ENCODE measurements around the gene LRRN2.
"Not testable (repeated sequence)": the region's sequence is repeated elsewhere in the genome, so short reads cannot be mapped to it uniquely, and the experiment has no call there.

Gene LRRN2

DNA sequence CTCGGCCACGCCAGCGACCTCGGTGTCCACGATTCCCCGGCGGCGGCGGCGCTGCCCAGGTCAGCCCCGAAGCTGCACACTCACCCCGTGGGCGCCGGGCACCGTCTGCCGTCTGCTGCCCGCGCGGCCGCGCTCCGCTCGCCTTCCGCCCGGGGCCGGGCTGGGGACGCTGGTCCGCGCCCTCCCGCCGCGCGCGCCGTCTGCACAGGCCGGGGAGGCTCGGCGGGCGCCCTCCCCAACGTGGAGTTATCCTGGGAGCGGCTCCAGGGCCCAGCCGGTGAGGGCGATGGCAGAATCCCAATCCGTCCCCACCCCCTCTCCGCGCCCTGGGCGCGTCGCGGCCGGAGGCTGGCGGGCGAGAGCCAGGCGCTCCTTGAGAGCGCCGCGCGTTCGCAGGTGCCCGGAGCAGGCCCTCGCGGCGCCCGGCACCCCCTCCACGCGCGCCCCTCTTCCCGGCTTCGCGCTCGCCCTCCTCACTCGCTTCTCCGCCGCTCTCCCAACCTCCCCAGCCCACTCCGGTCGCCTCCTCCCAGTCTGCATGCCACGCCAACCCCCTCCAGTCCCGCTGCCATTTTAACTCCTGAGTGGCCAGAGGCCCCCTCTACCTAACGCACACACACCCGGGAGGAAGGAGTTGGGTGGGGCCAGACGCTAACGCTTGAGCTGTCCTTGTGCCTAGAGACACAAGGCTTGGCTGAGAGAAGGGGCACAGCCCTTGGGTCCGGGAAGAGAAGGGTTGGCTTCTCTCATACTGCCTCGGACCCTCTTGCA lies at the start of gene LRRN2:
Gene LRRN2 (minus strand): TSS at position 503 of the 771 bp plus-strand sequence. CDS start 65,746 bp downstream, outside the sequence.
- FAIRE-seq: no peak

DNA sequence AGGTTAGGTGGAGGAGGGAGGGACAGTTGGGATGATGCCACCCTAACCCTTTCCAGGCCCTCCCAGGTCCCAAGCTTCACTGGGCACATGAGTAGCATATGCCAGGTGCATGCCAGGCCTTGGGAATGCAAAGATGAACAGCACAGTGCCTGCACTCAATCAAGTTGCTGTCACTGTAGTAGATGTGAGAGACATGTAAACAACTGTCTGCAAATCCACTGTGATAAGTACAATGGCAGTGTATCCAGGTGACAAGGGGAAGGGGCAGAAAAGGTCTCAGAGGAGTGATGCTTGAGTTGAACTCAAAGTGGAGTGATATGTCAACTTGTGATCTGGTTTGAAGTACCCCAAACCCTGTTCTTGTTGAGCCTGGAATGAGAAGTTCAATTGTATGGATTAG lies 49.5 kb upstream of the LRRN2 start:
- FAIRE-seq: no peak

DNA sequence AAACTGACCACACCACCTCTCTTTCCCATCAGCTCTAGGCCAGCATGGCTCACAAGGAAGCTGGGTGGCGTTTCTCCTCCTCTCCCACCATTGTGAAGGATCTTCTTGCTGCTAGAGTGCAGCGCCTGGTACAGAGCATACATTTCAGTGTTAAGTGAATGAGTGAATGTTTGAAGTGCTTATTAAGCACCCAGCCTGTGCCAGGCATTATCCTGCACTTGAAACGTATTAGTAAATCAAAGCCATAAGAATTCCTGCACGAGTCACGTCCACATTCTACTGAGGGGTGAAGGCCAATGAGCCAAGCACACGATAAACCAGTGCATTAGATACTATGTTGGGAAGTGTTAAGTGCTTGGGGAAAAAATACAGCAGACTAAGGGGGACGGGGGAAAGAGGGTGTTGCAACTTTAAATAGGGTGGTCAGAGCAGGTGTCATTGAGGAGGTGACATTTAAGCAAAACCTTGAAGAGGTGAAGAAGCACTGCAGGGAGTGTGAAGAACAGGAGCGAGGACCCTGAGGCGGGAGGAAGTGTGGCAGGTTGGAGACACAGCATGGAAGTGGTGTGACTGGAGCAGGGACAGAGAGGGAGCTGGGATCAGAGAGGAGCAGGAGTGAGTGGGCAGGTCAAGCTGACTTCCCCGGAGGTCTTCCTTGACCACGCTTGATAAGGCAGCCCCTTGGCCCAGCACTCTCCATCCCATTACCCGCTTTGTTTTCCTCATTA lies 48.5 kb upstream of the LRRN2 start:
- no peak for FAIRE-seq

DNA sequence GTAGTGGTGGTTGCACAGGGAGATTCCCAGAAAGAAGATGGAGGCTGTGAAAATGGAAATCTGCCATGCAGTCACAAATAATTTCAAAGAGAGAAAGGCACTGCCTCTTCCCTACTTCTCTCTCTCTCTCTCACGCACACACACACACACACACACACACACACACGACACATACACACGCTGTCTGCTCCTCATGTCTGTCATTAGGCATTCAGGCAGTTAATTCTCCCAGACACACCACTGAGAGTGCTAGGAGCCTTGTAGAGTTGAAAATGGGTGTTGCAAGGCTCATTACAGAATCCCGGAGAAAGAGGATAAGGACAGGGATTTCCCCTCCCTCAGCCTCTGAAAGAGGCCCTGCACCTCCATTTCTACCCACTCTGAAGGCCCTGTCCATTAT lies 47.8 kb upstream of the LRRN2 start:
- no peak for FAIRE-seq

DNA sequence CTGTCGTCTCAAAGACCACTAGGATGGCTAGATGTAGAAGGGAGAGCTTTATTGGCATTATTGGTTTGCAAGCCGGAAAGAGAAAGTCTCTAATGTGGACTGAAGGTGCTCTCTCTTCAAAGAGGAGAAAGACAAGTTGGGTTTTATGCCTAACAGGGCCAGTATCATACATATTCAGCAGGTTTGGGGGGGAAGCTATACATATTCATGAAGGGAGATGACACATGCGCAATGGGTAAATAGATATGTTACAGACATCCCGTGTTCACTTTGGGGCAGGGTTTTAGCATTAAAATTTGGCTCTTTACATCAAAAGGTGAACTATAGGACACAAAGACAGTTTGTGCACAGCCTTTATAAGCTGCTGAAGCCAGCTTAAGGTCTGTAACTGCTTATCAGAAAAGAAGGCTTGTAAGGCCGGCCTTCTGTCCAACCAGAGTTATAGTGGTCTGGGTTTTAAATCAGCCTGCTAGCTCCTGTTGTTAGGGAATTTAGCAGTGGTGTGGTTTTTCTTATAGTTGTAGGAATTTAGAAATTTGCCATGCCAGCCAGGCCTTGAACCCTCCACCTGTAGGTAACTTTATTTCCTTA lies 46.5 kb upstream of the LRRN2 start:
- FAIRE-seq: no peak

DNA sequence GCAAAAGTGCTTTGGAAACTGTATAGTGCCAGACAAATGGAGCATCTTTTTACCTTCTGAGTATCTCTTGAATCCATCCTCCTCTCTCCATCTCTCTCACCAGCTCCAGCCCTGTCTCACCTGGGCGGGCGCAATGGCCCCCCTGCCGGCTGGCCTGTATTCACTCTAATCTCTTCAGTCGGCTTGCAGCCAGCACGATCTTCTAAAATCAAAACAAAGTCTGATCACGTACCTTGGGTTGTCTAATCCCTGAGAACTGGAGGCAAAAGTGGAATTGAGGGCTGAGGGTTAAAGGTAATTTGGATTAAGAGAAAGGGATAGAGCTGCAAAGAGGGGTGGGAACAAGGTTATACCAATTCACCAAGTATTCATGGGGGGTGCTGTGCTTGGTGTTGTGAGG lies 46.0 kb upstream of the LRRN2 start:
- no peak for FAIRE-seq

DNA sequence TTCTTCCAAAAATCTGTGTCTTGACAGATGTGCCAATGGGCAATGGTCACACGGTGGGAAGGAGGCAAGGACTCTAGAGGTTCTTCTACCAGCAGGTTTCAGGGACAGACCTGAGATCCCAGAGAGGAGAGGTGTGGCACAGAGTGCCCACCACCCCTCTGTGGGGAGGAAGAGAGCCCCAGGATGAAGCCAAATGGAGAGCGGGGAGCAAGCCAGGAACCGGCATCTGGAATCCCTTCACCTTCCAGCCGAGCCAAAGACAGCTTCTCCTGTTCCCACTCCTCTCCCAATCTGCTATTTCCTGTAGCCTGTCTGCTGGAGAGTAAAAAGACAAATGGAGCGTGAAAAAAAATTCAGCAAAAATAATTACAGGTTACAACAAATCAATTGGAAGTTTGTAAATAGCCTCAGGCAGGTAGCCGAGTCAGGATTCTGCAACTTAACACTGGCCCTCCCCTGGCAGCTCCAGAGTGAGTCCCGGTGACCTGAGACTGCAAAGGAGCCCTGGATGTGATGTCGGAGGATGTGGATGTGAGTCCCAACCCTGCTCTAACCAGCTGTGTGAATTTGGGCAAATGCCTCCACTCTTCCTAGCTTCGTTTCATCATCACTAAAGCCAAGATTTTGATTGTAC lies 45.4 kb upstream of the LRRN2 start:
- FAIRE-seq: no peak

DNA sequence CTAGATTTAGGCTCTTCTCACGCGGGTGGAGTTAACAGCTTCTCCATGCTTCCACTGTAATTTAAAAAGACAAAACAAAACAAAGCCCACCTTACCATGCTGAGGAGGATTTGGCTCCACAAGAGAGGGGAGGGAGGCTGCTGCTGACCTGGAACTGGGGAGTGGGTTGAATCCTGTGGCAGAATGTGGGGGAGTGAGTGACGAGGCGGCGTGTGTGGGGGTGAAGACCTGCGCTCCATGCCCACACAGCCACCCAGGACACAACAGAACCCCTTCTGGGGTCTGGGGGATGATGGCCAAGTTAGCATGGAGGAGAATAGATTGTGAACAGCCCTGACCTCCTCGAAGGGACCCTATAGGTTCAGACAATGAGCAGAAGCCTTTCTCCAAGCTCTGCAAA lies 44.0 kb upstream of the LRRN2 start:
- no peak for FAIRE-seq

DNA sequence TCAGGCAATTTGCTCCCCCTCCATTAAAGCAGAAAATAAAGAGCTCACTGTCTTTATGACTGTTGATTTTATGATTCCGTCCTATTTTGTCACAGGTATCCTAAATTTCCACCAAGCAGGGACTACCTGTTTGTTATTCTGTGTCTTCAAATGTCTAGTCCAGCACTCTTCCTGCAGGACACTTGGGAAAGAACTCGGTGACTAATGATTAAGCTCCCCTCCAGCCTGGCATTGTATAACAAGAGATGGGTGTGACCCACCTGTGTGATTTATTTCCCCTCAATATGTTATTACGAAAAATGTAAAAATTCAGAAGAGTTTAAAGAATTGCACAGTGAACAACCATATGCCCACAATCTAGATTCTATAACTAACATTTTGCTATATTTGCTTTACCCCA lies 42.9 kb upstream of the LRRN2 start:
- no peak for FAIRE-seq

DNA sequence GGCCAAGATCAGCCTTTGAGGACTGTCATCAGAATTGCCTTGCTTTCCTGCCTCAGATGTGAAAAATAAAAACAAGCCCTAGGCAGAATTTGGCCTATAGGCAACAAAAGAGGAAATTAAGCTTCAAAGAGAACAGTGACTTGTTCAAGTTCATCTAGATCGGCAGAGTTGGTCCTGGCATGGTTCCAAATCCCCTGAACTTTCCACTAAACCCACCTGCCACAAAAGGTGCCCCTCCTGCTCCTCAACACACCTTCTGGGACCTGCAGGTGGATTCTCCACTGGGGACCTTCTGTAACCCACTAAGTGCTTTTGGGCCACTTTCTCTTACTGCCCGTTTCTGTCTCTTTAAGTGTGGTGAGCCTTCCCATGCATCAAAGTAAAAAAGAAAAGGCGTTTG lies 42.5 kb upstream of the LRRN2 start:
- FAIRE-seq: no peak

DNA sequence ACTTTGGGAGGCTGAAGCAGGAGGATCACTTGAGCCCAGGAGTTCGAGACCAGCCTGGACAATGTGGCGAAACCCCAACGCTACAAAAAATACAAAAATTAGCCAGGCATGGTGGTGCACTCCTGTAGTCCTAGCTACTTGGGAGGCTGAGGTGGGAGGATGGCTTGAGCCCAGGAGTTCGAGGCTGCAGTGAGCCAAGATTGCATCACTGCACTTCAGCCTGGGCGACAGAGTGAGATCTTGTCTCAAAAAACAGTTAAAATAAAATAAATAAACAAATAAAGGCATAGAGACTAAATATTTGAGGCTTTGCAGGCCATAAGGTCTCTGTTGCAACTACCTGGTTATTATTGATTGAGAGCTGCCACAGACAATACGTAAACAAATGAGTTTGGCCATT lies 41.9 kb upstream of the LRRN2 start:
- not testable (repeated sequence) for FAIRE-seq

DNA sequence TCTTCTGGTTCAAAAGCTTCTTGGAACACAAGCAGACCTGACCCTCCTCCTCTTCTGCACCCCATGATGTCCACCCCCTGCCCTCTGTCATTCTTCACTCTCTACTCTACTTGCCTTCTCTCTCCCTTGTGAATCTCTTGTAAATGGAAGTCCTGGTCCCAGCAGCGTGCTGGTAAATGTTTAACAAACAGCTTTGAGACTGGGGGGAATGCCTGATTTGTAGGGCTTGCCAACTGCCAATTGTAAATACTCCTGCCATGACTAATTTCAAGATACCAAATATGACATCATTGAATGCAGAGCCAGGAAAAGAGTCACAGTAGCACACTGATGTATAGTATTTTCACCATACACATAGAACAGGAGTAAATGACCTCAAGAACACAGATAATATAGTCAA lies 40.9 kb upstream of the LRRN2 start:
- no peak for FAIRE-seq

DNA sequence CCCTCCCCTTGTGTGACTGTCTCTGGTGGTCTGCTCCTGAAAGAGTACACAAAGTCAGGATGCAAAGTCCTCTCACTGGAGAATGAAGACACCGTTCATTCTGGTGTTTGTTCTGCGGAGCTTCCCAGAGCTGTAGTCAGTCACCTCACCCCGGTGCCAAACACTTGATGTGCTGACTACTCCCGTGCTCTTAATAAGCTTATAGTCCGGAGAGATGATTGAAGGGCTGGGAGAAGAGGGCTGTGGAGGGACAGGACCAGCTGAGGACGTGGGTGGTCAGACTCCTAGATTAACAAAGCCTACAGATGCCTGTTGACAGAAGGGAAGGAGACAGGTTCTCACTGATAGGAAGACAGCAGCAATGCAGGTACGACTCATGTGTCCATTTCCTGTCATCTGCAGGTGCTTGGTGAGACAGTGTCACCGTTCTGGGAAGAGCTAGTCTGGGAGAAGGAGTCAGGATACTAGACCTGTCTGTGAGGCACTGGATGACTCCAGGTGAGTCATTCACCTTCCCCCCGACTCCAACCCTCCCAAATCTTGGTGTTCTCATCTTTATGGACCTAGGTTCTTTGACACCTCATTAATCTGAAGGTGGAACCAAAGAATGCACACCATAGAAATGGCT lies 40.4 kb upstream of the LRRN2 start:
- no peak for FAIRE-seq

DNA sequence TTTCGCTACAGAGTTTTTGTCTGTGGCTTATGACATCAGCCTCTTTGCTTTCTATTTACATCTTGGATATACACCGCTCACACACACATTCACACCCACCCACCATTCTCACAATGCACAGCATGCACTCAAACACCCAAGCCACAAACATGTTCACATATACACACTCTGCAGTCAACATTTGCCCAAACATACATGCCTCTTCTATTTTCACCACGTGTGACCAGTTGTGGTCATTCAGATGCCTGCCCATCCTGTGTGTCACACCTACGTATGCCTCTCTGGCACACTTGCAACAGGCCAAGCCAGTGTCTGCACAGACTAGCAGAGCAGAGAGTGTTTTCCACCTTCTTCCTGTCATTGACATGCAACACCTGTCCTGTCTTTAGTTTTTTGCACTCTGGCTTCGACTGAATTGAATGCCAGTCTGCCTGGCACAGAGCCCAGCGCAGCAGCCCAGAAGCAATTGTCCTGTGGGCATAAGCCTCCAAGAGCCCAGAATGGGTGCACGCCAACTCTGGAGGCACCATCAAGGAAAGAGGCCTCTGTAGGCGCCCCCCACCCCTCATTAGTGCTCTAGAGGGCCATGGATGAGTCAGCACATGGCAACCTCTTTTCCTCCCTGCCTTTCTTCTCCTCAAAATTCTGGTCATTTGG lies 37.7 kb upstream of the LRRN2 start:
- FAIRE-seq: no peak

DNA sequence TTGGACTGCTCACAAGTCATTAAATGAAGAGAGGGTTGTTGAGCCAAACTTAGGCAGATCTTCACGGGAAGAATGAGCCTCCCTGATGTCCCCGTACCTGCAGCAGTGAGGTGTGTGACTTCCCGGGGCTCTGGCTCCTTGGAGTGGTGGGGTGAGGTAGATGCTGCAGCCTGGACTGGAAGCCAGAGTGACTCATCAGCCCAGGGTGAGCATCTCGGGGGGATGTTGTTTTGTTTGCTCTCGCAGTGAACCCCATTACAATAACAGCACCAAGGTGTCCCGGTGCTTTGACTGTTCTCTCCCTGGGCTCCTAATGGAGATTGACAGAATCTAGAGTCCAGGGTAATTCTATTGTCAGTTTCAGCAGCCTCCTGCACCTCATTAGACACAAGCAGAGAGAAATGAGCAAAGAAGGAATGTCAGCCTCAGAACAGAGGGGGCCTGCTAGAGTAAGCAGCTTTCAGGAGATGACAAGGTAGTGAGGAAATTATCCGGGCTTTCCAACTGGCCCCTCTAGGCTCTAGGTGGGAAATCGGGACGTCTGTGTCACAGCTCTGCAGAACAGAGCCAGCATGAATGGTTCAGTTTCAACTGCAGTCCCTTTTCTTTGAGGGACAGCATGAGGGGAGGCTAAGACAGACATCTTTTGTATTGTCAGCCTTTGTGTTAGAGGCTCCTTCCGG lies 36.0 kb upstream of the LRRN2 start:
- FAIRE-seq: no peak

DNA sequence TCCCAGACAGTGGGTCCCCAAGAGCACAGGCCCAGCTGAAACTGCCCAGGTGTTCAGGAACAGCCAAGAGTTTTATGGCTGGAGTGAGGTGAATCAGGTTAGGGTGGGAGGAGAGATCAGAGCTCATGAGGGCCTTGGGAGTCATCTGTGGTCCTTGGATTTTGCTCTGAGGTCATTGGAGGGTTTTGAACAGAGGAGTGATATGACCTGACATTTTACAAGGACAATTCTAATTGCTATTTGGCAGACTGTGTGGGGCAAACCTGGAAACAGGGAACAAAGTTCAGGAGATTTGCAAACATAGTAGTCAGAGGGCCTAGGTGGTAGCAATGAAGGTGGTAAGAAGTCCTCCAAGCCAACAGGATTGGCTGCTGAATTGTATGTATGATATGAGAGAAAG lies 31.1 kb upstream of the LRRN2 start:
- FAIRE-seq: no peak

DNA sequence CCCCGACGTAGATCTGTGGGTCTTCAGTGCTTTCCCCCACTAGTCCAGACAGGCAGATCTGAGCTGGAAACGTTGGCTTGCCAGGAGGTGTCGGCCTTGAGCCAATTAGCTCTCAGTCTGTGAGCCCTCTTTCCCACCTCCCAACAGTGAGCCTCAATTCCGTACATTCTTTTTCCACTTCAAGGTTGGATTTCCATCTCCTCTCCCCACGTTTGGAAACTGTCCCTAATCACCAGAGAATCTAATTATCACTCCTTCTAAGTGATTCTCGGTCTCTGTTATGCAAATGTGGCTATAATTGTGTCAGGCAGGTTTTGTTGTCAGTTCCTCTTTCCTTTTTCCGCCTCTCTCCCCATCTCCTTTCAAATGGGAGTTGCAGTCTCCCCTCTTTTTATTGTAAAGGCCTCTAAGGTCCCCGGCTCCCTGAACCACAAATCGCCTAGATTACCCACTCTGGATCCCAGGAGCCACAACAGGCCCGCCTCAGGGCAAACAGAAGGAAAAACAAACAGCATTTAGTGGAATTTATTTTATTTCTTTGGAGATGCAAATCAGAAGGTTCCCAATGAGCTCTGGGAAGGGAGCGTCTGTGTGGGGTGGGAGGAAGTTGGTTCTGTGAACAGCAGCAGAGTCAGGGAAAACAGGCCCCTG lies 29.4 kb upstream of the LRRN2 start:
- FAIRE-seq: no peak

DNA sequence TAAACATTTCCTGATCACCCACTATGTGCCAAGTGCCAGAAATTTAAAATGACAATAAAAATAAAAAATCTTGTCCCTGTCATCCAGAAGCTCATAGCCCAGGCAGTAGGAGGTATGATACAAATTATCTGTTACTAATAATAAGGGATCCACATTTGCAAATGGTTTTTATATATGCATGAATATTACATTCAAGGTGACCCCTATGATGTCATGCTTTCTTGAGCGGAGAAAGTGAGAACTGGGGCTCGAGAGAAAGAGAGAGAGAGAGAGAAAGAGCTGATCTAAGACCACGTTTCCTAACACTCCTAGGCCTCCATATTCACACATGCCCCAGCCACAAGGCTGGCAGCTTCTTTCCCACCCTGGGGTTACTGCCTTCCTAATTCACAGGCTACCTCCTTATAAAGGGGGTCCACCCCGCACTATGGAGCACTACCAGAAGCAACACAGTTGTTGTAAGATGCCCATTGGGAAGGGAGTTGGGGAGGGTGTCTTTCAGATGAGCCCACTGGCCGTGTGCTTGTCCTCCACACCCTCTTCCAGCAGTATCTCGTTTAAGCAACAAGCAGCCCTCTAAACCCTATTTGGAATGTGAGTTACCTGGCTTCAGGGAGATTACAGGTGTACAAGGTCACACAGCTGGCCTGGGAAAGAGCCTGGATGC lies 28.8 kb upstream of the LRRN2 start:
- no peak for FAIRE-seq

DNA sequence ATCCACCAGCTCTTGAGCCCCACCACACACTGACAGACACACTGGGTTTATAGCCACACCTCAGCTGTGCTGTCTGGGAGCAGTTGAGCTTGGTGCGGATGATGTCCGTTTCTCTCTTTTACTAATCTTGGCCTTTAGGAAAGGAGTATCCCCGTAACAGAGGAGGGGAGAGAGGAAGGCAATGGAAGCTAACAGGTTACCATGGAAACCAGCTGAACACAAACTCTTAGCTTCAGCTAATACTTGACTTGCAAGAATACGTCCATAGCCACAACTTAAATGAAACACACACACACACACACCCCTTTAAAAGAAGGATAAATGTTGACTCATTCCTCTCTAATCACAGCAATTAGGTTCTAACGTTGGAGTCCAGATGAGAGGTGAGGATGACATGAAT lies 28.0 kb upstream of the LRRN2 start:
- FAIRE-seq: no peak

DNA sequence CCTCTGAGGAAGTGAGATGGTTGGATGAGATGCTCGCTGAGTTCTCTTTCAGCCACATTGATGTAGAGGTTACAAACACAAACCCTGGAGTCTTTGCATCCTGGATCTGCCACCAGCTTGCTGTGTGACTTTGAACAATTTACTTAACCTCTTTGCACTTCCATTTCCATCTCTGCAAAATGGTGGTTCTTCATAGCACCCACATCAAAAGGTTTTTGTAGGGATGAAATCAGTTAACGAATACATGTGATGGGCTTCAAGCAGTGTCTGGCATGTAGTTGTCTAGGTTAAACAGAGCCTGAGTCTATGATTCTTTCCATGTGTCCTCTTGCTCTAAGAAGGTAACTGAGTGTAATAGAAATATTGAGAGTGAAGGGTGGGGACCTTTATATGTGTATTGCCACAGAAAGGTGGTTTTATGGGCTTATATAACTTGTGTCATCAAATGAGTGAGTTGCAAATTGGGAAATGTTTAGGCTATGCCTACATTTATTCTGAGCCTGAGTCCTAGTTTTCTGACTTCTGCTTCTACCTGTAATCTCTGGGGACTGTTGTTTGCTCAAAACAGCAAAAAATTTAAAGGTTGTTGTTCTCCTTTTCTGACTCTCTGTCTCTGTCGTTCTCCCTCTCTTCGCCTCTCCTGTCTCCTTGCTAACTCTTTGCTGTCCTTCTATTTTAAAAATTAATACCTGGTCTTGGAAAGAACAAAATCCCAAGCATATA lies 27.3 kb upstream of the LRRN2 start:
- no peak for FAIRE-seq

Measured in TTC549 (cell line).